ENCODE measurements around the gene KY.

DNA sequence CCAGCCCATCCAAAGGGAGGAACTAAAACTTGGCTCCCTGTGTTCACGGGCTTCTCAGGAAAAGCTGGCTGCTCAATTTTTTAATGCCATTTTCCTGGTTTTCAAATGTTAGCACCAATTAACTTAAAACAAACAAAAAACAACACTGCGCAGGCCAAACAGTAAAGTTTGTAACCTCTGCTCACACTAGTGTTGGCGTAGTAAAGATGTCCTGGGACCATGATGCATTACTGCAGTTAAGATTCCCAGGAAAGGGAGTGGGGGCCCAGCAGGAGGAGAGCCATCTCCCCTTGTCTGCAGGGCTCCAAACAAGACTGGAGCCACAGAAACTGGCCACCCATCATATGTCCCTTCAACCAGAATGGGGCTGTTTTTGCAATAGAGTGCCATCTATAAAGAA, 74.0 kb downstream of the KY start:
- TF ChIP-seq POLR2A (IDR thresholded peaks at IDR 0.05; ENCODE audit: low read depth, low read length) (no peak), POLR2AphosphoS5 (IDR thresholded peaks at IDR 0.05; ENCODE audit: low read depth, low read length) (no peak)
